HepG2 (cell line): ENCODE data around the gene SLC4A7. TPM values are rescaled to one million over a fixed set of nuclear protein-coding genes. Genes with fewer than 3 reads are reported as not detected.

Source experiments
- ETV5 ChIP-seq: IDR thresholded peaks from 2 replicates; pipeline ENCODE4 v1.6.1; 2018; ENCODE audit warnings: missing biosample characterization, missing genetic modification reagents, inconsistent platforms, borderline replicate concordance
- GATAD2A ChIP-seq: IDR thresholded peaks from 2 replicates; pipeline ENCODE4 v1.6.1; 2016
- HDAC2 ChIP-seq: sonication (generic); formaldehyde crosslinking; IDR thresholded peaks from 2 replicates; pipeline ENCODE4 v1.4.0; 2020; ENCODE audit warnings: missing genetic modification reagents
- IRF2 ChIP-seq: IDR thresholded peaks from 2 replicates; pipeline ENCODE4 v1.6.1; 2018; ENCODE audit warnings: missing genetic modification reagents, missing compliant biosample characterization
- KLF6 ChIP-seq: IDR thresholded peaks from 2 replicates; pipeline ENCODE4 v1.8.0; 2016; ENCODE audit warnings: missing biosample characterization, missing genetic modification reagents
- MED1 ChIP-seq: sonication (generic); formaldehyde crosslinking; IDR thresholded peaks from 2 replicates; pipeline ENCODE4 v1.4.0; 2020; ENCODE audit warnings: missing genetic modification reagents
- STAG1 ChIP-seq: sonication (generic); formaldehyde crosslinking; IDR thresholded peaks from 2 replicates; pipeline ENCODE4 v1.4.0; 2020; ENCODE audit warnings: missing genetic modification reagents
- SYNCRIP ChIP-seq: fragments of 200-400 bp; formaldehyde crosslinking; IDR thresholded peaks from 2 replicates; pipeline ENCODE4 v1.6.1; 2018; ENCODE audit warnings: mild to moderate bottlenecking, low read depth, low read length; ENCODE audit not compliant: insufficient read depth
- TMF1 ChIP-seq: sonication (generic); formaldehyde crosslinking; IDR thresholded peaks from 2 replicates; pipeline ENCODE4 v1.8.1; 2022; ENCODE audit warnings: low read depth, missing genetic modification reagents
- ZBTB21 ChIP-seq: sonication (generic); formaldehyde crosslinking; IDR thresholded peaks from 2 replicates; pipeline ENCODE4 v1.4.0; 2020; ENCODE audit warnings: missing genetic modification reagents
- ZFP36L1 ChIP-seq: sonication (generic); formaldehyde crosslinking; IDR thresholded peaks from 2 replicates; pipeline ENCODE4 v1.8.0; 2022; ENCODE audit warnings: mild to moderate bottlenecking, missing genetic modification reagents, moderate library complexity
- ZMYM4 ChIP-seq: sonication (generic); formaldehyde crosslinking; IDR thresholded peaks from 2 replicates; pipeline ENCODE4 v1.8.1; 2023; ENCODE audit warnings: mild to moderate bottlenecking, missing genetic modification reagents
- ZNF253 ChIP-seq: sonication (generic); formaldehyde crosslinking; IDR thresholded peaks from 2 replicates; pipeline ENCODE4 v1.8.0; 2022; ENCODE audit warnings: mild to moderate bottlenecking, missing genetic modification reagents, borderline replicate concordance
- ZNF331 ChIP-seq: sonication (generic); formaldehyde crosslinking; IDR thresholded peaks from 2 replicates; pipeline ENCODE4 v1.4.0; 2020; ENCODE audit warnings: missing genetic modification reagents
- ZNF460 ChIP-seq: sonication (generic); formaldehyde crosslinking; IDR thresholded peaks from 2 replicates; pipeline ENCODE4 v1.5.1; 2020; ENCODE audit warnings: missing genetic modification reagents, mild to moderate bottlenecking, borderline replicate concordance
- ZNF468 ChIP-seq: sonication (generic); formaldehyde crosslinking; IDR thresholded peaks from 2 replicates; pipeline ENCODE4 v1.8.0; 2022; ENCODE audit warnings: mild to moderate bottlenecking, moderate library complexity, missing genetic modification reagents
- ZNF678 ChIP-seq: sonication (generic); formaldehyde crosslinking; IDR thresholded peaks from 2 replicates; pipeline ENCODE4 v1.4.0; 2020; ENCODE audit warnings: mild to moderate bottlenecking, missing genetic modification reagents
- polyA plus RNA-seq, 8 experiments: library from polyadenylated mRNA; depleted of rRNA in 3 of 8; stranded (reverse) in 7 of 8; unstranded in 1 of 8; fragments of >200 nt; fragmentation: Illumina TruSeq in 4 of 8; extraction: Trizol in 4 of 8; gene quantifications; 2 replicates each; pipeline versions ENCODE4 v1.2.1 to v1.2.3, GENCODE V29; 2011 to 2016; ENCODE audit warnings: low read depth in 4 of 8, missing spikeins in 1 of 8, mixed read lengths in 1 of 8; ENCODE audit not compliant: insufficient read depth in 1 of 8
- total RNA-seq, 5 experiments: library from RNA; depleted of rRNA; stranded (reverse); fragments of >200 nt; fragmentation: Illumina TruSeq; extraction: Trizol; gene quantifications; 2 replicates each; pipeline ENCODE4 v1.2.3, GENCODE V29; 2016; ENCODE audit warnings: low read depth in 1 of 5
- TF ChIP-seq, protein P1 (sequence below): fragments of 450-650 bp; IDR thresholded peaks from 2 replicates; pipeline ENCODE4 v1.6.1; 2017; ENCODE audit warnings: mild to moderate bottlenecking
- TF ChIP-seq, protein P2 (sequence below): sonication (generic); formaldehyde crosslinking; IDR thresholded peaks from 2 replicates; pipeline ENCODE4 v1.5.0; 2020; ENCODE audit warnings: mild to moderate bottlenecking, low read depth, missing genetic modification reagents, borderline replicate concordance
- TF ChIP-seq, protein P3 (sequence below): IDR thresholded peaks from 2 replicates; pipeline ENCODE4 v1.6.1; 2012; ENCODE audit warnings: low read length, improper control_type of control experiment
- TF ChIP-seq, protein P4 (sequence below): sonication (generic); formaldehyde crosslinking; IDR thresholded peaks from 2 replicates; pipeline ENCODE4 v1.5.0; 2020; ENCODE audit warnings: mild to moderate bottlenecking, missing genetic modification reagents, moderate library complexity
- TF ChIP-seq, protein P5 (sequence below): IDR thresholded peaks from 2 replicates; pipeline ENCODE4 v1.6.1; 2016

SLC4A7 gene
- total and polyA plus RNA-seq, 2 of the 13 experiments (the other 11 are each of a cell fraction or from before 2014, with no cell fraction given), result 16.4 to 43.8 TPM

DNA sequence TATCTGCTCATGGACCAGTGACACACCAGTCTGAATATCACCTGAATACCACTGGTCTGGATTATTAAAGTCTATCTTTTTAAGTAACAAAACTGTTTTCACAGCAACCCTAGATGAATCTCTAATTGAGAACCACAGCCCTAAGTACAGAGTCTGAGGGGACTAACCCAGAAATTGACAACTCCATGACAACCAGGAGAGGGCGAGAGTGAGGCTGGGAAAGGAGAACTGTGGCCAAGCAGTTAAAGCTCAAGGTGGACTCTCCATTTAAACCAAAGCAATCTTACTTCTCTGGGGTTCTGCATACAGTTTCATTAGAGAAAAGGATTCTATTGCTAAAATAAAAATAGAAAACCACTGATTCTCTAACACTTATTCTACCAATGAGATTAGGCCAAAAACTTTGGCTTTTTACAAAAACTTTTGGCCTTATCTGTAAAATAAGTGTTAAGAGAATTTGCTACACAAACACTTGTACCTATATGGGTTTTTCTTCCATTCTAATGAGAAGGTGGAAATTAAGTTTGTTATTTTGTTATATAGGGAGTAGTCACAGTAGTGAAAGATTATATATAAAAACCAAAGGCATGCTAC, 126.4 kb downstream of the SLC4A7 start (continued):
- TF ChIP-seq ZNF460 (CRISPR knock-in tag) (no peak), KLF6 (CRISPR knock-in tag) (no peak), IRF2 (CRISPR knock-in tag) (0 out of 2 replicates have a peak, but pooled peaks have one; percentile 50), STAG1 (peak; percentile 81), TMF1 (CRISPR knock-in tag) (no peak), HDAC2 (CRISPR knock-in tag) (0 out of 2 replicates have a peak, but pooled peaks have one; percentile 37), ETV5 (no peak), ZNF253 (CRISPR knock-in tag) (no peak), ZNF678 (CRISPR knock-in tag) (no peak), ZMYM4 (CRISPR knock-in tag) (peak; percentile 62; the same call in 1 of the 2 replicates), GATAD2A (CRISPR knock-in tag) (peak; percentile 75), ZNF468 (CRISPR knock-in tag) (no peak), ZBTB21 (CRISPR knock-in tag) (no peak), ZFP36L1 (CRISPR knock-in tag) (no peak), SYNCRIP (no peak), ZNF331 (peak; percentile 19; the same call in 1 of the 2 replicates), MED1 (CRISPR knock-in tag) (0 out of 2 replicates have a peak, but pooled peaks have one; percentile 41)
- TF ChIP-seq, protein P1, sequence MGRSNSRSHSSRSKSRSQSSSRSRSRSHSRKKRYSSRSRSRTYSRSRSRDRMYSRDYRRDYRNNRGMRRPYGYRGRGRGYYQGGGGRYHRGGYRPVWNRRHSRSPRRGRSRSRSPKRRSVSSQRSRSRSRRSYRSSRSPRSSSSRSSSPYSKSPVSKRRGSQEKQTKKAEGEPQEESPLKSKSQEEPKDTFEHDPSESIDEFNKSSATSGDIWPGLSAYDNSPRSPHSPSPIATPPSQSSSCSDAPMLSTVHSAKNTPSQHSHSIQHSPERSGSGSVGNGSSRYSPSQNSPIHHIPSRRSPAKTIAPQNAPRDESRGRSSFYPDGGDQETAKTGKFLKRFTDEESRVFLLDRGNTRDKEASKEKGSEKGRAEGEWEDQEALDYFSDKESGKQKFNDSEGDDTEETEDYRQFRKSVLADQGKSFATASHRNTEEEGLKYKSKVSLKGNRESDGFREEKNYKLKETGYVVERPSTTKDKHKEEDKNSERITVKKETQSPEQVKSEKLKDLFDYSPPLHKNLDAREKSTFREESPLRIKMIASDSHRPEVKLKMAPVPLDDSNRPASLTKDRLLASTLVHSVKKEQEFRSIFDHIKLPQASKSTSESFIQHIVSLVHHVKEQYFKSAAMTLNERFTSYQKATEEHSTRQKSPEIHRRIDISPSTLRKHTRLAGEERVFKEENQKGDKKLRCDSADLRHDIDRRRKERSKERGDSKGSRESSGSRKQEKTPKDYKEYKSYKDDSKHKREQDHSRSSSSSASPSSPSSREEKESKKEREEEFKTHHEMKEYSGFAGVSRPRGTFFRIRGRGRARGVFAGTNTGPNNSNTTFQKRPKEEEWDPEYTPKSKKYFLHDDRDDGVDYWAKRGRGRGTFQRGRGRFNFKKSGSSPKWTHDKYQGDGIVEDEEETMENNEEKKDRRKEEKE, result no peak
- TF ChIP-seq, protein P2, sequence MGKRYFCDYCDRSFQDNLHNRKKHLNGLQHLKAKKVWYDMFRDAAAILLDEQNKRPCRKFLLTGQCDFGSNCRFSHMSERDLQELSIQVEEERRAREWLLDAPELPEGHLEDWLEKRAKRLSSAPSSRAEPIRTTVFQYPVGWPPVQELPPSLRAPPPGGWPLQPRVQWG (CRISPR knock-in tag), result no peak
- TF ChIP-seq, protein P3, sequence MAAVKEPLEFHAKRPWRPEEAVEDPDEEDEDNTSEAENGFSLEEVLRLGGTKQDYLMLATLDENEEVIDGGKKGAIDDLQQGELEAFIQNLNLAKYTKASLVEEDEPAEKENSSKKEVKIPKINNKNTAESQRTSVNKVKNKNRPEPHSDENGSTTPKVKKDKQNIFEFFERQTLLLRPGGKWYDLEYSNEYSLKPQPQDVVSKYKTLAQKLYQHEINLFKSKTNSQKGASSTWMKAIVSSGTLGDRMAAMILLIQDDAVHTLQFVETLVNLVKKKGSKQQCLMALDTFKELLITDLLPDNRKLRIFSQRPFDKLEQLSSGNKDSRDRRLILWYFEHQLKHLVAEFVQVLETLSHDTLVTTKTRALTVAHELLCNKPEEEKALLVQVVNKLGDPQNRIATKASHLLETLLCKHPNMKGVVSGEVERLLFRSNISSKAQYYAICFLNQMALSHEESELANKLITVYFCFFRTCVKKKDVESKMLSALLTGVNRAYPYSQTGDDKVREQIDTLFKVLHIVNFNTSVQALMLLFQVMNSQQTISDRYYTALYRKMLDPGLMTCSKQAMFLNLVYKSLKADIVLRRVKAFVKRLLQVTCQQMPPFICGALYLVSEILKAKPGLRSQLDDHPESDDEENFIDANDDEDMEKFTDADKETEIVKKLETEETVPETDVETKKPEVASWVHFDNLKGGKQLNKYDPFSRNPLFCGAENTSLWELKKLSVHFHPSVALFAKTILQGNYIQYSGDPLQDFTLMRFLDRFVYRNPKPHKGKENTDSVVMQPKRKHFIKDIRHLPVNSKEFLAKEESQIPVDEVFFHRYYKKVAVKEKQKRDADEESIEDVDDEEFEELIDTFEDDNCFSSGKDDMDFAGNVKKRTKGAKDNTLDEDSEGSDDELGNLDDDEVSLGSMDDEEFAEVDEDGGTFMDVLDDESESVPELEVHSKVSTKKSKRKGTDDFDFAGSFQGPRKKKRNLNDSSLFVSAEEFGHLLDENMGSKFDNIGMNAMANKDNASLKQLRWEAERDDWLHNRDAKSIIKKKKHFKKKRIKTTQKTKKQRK, result no peak
- TF ChIP-seq, protein P4, sequence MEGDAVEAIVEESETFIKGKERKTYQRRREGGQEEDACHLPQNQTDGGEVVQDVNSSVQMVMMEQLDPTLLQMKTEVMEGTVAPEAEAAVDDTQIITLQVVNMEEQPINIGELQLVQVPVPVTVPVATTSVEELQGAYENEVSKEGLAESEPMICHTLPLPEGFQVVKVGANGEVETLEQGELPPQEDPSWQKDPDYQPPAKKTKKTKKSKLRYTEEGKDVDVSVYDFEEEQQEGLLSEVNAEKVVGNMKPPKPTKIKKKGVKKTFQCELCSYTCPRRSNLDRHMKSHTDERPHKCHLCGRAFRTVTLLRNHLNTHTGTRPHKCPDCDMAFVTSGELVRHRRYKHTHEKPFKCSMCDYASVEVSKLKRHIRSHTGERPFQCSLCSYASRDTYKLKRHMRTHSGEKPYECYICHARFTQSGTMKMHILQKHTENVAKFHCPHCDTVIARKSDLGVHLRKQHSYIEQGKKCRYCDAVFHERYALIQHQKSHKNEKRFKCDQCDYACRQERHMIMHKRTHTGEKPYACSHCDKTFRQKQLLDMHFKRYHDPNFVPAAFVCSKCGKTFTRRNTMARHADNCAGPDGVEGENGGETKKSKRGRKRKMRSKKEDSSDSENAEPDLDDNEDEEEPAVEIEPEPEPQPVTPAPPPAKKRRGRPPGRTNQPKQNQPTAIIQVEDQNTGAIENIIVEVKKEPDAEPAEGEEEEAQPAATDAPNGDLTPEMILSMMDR (CRISPR knock-in tag), result peak; percentile 75
- TF ChIP-seq, protein P5, sequence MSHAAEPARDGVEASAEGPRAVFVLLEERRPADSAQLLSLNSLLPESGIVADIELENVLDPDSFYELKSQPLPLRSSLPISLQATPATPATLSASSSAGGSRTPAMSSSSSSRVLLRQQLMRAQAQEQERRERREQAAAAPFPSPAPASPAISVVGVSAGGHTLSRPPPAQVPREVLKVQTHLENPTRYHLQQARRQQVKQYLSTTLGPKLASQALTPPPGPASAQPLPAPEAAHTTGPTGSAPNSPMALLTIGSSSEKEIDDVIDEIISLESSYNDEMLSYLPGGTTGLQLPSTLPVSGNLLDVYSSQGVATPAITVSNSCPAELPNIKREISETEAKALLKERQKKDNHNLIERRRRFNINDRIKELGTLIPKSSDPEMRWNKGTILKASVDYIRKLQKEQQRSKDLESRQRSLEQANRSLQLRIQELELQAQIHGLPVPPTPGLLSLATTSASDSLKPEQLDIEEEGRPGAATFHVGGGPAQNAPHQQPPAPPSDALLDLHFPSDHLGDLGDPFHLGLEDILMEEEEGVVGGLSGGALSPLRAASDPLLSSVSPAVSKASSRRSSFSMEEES (CRISPR knock-in tag), result no peak
